GM21367 (cell line): ENCODE data around the gene SLC39A11.
"Not testable (repeated sequence)": the region's sequence is repeated elsewhere in the genome, so short reads cannot be mapped to it uniquely, and the experiment has no call there.

Experiments
- ATAC-seq: cut with Tn5 transposase; IDR thresholded peaks from one replicate; pipeline ENCODE4 v1.9.1; 2021; ENCODE audit not compliant: unreplicated experiment

Gene SLC39A11

DNA sequence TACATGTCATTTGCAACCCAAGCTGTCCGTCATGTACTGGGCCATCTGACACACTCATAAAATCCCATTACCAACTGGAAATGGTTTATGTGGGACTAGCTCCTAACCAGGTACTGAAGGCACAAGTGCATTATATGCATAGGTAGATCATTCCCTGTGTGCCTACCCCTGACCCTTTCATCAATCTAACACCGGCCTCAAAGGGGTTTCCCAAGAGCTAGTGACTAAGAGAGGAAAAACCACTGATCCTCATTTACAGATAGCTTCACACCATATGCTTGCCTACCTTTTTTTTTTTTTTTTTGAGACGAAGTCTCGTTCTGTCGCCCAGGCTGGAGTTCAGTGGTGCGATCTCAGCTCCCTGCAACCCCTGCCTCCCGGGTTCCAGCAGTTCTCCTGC is 449.8 kb downstream of the SLC39A11 start:
- no peak for ATAC-seq

DNA sequence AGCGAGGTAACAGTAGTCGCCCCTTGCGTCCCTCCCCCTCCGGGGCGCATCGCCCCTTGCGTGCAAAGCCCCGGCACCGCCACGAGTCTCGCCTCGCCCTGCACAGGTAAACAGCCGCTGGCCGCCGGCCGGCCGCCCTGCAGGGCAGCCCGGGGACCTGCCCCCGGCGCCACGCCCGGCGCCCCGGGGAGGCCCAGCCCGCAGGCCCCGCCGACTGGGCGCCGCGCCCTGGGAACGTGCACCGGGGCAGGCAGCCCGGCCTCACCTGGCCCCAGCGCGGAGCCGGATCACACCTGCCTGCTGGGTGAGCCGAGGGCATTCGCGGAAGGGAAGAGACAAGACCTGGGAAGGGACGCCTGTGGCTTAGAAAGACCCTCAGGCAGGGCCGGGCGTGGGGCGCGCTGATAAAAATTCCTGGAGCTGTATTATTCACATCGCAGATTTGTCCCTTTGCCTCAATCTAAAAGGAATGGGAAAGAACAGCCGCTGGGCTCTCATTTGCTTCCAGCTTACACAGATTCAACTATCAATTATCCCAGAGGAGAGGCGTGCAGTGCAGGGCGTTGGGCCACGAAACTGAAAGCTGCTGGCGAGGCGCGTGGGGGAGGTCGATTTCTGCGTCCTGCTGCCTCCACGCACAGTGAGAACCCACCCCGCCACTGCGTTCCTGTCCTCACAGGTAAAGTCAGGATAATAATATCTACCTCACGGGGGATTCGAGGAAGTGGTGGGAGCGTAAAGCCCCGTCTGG is 451.9 kb downstream of the SLC39A11 start:
- no peak for ATAC-seq

DNA sequence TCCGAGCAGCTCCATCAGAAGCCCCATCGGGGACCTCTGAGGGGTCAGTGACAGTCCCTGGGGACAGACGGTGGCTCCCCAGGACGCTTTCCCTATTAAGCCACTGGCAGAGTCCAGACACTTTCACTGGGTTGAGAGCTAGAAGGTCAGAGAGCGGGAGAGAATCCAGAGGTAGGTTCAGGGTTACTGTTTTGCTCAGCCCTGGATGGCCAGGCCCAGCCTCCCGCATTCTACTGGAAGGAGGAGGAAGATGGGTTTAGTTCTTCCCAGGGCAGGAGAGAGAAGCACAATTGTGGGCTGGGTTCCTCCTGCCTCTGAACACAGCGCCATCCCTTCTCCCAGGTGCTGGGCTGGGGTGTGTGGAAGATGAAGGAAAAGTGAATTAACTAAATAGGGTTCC is 452.8 kb downstream of the SLC39A11 start:
- ATAC-seq, result no peak

DNA sequence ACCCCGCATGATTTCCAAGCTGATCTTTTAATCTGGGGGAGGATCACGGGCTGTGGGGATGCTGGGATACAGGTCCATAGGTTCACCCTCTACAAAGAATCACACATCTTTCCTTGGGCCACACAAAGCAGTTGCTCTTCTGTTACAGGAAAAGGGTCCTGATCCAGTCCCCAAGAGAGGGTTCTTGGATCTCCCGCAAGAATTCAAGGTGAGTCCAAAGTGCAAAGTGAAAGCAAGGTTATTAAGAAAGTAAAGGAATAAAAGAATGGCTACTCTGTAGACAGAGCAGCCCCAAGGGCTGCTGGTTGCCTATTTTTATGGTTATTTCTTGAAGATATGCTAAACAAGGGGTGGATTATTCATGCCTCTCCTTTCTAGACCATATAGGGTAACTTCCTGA is 453.6 kb downstream of the SLC39A11 start:
- not testable (repeated sequence) for ATAC-seq

DNA sequence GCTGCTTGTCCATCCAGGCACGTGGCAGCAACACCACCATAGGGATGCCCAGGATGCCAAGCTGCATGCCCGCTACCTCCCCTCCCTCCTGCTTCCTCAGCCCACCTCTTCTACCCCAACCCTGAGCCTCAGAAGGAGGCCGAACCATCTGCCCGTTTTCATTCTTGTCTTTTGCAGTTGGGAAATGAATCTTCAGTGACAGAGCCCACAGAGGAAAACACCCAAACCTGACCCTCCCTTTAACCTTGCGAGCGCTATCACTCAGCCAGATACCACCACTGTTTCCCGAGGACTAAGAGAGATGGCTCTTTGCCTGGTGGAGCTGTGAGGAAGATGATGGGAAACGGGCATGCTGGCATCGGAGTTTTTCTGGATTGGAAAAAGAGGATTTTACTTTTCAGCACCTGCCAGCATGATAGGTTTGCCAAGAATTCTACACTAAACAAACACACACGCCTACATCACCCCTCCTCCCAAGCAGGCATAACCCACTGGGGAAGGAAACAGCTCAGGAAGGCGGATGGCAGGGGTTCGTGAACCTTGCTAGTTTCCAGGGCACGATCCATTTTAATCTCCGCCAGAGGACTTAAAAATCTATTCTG is 457.4 kb downstream of the SLC39A11 start:
- ATAC-seq, result no peak

DNA sequence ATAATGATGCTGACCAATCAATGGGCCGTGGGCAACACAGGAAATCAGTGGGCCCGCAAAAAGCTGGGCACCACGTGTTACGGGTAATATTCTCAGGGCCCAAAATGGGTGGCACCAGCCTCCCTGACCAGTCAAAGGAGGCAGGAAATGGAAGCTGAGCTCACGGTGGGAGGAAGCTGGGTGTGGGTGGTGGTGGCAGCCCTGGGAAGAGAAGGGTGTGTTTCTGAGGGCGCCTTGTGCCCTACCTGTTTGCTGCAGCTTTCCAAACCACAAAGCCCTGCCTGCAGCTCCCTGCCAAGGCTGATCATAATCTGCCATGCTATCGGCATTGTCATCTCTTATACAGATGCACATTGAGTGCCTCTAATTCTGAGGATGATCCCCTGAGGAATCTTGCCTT is 457.9 kb downstream of the SLC39A11 start:
- no peak for ATAC-seq

DNA sequence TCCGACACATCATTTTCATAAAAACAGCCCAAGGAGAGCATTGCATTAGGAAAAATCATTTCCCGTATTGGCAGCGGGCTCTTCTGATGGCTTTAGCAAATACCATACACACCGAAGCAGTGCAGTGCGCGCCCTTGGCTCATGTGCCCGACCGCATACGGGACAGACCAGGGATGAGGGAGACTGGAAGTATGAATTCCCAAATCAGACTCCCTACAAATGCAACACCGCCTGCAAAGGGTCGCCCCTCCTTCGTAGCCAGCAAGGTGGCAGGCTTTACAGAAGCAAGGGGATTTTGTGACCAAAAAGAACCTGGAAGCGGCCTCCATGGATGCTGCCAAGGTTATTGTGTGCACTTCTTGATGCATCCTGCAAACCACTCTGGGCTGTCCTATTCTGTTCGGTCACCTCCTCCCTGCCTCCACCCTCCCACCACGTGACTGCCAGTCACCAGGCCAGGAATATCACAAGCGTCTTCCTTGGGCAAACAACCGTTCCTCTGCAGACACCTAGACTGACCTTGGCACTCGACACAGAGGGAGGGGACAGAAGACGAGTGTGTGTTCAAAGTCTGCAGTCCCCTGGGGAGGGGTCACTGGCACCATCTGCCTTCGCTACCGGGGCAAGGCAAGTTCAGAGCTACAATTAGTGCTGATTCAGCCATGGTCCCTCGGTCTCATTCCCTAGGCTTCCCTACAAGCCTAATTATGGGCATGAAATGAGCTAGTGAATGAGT is 460.4 kb downstream of the SLC39A11 start:
- no peak for ATAC-seq

DNA sequence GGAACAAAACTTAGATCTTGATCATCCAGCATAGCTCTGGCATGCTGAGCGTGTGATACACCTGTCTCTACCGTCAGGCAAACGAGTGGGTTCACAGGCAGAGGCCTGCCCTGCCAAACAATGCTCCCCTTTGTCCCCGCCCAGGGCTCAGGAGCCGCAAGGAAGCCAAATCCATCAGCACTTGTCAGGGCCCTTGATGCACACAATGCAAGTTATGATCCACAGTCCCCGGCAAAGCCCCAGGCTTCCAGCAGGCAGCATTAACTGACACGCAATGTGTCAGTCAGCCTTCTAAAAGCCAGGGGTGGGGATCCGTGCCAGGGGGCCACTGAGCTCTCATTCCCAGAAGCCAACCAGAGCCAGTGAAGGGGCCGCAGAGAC is 460.9 kb downstream of the SLC39A11 start:
- ATAC-seq, result no peak

DNA sequence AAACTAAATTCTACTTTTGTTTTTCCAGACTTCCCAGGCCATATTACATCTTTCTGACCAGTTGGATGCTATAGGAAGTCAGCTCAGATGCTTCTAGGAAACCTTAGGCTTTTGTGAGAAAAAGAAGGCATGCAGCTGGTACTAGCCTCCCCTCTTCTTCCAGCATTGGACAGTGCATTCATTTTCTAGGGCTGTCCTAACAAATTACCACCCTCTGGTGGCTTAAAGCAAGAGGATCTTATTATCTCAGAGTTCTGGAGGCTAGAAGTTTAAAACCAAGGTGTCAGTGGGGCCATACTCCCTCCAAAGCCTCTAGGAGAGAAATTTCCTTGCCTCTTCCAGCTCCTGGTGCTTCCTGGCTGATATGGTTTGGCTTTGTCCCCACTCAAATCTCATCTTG is 467.8 kb downstream of the SLC39A11 start:
- ATAC-seq, result no peak

DNA sequence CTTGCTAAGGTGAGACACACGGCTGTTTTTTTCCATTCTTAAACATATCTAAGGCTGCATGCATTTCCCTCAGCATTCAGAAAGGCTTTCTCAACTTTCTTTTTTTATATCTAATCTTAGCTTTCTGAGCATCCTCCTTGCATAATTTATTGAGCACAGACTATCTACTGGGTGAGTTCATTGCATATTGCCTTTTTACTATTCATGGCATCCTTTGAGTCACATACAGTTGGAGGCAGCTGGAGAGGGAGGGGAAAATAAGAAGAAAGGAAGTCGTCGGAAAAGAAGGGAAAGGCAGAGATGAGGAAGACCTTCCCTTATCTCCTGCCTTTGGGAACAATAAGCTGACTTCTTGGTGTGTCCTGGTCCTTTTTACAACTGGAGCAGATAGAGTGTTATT is 468.3 kb downstream of the SLC39A11 start:
- ATAC-seq, result no peak

DNA sequence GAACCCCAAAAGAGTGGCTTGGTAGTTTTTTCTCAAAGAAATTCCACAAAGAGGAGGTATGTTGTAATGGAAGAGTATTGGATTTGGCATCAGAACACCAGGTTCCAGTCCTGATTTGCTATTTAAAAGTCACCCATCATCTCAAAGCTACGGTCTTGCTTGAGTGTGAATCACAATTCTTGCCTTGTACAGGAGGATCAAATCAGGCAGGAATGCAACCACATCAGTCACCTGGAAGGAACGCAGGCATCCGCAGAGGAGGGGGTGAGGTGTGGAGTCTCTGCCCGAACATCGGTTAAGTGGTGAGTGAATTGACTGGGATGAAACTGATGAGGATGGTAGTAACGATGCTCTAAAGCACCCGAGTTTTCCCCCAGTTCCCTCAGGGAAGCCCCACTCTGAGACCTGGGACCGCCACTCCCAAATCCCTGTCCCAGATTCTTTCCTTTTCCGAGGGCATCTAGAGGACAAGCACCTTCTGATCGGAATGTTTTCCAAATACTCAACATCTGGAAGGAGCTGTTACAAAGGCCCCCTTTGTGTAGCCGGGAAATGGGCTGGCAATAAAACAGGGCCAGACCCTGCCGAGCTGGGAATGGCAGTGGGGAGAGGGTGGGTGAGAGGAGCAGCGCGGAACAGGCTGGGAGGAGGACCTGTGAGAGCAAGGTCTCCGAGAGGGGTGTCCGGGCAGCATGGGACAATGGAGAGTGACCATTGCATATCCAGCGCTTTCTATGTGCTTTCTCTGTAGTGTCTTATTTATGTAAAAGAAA is 469.6 kb downstream of the SLC39A11 start:
- no peak for ATAC-seq

DNA sequence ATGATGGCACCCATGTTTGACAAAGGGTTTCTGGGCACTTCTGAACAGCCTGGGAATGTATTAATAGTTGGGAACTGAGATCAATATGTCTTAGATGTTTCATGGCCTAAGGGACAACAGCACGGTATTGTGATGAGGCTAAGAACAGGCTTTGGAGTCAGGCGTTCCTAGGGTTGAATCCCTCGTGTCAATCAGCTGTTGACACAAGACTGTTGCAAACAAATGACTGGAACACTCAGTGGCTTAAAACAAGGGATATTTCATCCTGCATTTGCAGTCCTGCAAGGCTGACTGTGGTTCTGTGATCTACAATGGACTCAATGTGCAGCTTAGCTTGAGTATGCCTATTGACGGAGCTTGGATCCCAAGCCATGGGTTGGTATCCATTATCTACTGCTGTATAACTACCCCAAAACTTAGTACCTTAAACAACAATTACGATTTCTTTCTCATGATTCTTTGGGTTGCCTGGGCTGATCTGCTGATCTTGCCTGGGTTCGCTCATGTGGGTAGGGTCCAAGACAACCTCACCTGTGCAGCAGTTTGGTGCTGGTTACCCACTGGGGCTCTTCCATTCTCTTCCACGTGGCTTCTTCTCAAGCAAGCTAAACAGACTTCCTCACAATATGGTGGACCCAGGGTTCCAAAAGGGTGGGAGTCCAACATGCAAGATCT is 472.4 kb downstream of the SLC39A11 start:
- no peak for ATAC-seq

DNA sequence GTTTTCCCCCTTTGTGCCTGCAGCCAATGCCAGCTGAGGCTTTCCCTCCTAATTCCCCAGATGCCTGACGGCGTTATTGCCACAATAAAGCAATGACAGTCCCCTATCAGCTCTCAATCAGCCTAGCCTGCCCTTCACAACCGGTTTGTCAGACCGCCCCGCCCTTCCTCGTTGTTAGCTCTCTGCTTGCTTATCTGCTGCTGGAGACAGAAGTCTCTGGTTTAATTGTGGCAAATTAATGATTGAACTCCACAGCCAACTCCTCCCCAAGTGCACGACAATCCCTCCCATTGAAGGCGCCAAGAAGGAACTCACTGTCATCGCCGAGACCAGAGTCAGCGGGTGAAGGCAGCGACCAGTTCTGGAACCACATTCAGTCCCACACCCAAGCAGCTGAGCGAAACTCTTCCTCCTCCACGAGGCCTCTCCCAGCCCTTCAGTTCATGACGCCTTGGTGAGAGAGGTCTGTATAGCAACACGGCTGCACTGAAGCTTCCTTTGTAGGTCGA is 474.4 kb downstream of the SLC39A11 start:
- no peak for ATAC-seq

DNA sequence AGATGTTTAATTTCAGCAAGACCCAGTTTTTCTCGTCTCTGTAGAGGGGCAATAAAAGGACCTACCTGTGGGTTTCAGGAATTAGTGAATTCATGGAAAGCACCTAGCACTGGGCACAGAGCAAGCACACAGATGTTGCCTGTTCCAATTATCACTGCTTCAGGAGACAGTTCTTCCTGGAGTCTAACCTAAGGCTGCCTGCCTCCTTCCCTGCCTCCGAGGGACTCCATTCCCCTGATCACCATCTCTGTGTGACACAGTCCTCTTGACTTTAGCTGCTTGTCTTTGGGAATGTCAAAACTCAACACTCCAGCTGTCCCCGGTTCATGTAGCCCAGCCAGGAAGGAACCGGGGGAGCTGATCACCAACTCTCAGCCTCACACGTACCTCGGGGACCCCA is 474.9 kb downstream of the SLC39A11 start:
- no peak for ATAC-seq

DNA sequence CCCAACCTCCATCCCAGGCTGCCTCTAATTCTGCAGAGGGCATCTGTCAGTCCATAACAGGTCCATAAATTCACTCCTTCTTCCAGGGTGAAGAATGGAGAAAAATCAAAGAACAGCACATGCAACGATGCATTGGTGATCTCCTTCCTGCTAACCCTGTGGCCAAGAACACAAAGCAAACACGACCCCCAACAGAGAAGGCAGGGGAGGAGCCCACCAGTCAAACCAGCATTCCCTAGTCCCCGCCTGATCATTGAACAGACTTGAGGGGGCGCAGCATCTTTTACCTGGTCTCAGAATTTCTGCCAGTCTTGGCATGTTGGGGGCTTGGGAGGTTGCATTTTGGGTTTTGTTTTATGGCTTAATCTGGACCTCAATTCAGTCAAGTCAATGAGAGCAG is 476.0 kb downstream of the SLC39A11 start:
- no peak for ATAC-seq

DNA sequence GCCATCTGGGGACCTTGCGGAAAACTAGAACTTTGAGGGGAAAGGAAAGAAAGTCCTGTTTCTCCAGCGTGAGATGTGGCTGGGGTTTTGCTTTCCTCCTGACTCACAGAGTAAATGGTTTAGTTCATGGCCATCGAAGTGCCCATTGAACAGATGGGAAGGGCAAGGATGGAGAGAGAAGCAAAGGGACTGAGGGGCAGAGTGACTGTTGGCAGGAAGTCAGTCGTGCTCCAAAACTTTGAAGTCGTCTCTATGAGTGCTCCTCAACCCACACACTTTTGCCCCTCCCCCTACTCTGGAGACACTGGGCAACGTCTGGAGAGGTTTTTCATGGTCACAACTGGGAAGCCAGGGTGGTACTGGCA is 476.9 kb downstream of the SLC39A11 start:
- ATAC-seq, result no peak

DNA sequence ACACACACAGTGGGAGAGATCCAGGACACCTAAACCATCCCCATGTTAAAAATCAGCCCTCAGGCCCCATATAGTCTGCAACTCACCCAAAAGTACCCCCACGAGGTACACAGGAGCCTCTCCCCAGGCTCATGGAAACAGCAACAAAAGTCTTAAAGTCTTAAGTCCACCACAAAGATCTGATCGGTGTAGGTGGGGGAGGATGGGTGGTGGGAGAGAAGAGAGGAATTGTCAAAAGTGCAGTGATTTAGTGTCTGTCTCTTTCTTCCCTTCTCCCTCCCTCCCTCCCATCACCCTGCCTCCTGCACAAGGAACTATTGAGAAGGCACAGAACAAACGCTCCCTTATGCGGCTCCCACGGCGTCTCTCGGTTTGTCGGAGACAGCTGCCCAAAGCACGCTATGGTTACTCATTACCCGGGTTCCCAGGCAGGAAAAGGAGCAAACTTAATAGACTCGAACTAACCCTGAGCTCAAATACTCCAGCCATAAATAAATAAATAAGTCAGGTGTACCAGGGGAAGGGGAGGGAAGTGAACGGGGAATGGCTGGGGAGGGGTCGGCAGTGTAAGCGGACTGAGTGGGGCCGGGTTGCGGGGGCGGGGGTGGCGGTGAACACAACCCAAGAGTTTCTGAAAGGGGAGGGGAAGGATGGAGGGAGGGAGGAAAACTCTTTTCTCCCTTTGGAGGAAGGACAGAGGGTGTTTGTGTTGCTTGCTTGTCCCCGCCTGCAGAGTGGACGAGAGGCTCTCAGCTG is 477.4 kb downstream of the SLC39A11 start:
- ATAC-seq, result no peak

DNA sequence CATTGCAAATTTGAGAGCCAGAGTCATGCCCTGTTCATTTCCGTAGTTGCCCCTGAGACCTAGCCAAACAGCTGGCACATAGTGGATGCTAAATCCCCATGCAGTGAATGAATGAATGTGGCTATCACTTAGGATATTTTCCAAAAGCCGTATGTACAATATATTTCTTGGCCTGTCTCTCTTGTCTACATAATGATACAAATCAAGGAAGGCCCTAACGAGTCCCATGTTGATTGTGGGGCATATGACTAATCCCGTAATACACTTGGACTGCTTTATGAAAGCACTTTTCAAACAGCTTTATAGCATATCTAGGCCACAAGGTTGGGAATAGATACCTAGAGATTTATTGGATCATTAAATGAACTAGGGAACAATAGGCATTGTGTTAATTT is 478.0 kb downstream of the SLC39A11 start:
- ATAC-seq, result no peak

DNA sequence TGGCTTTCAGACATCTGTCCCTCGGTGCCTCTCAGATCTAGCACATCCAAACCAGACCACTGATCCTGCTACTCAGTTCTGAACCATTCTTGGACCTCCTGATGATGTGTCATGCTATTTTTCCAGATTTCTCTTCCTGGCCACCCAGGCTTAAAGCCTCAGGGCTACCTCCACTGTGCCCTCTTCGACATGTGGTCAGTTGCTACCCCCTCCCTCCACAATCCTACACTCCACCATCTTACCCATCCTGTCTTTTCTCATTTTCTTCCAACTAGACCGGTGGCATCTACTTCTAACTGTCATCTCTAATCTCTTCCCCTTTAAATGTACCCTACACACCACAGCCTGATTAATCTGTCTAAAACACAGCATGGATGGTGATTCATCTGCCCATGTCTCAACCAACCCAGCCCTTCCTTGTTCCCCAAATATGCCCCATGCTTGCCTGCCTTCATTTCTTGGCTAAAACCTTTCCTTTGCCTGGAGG is 478.6 kb downstream of the SLC39A11 start:
- ATAC-seq, result no peak

DNA sequence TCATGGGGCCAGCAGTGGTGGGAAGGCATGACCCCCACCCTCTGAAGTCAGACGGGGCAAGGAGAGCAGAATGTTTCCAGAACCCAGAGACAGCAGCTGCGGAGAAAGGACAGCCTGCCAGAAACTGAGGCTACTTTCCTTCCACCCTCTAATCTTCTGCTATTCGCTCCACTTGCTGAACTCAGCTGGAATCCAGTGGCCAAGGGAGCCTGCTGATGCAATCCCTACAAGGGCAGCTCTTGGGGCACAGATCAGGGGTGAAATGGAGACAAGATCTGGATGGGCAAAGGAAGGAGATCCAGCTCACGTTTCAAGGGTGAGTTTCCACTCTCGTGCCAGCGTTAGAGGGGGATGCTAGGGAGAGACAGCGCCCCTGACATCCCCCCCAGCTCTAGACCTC is 479.1 kb downstream of the SLC39A11 start:
- no peak for ATAC-seq
